Loucy (cell line): ENCODE measurements around the gene KCNMA1.

Source experiments
- EZH2phosphoT487 ChIP-seq: fragments of 200-600 bp; IDR thresholded peaks from 2 replicates; pipeline ENCODE4 v1.6.1; 2018; ENCODE audit warnings: antibody characterized with exemption, mild to moderate bottlenecking, moderate library complexity, borderline replicate concordance
- TF ChIP-seq, protein P1 (sequence below): fragments of 200-600 bp; sonication (generic); conservative IDR thresholded peaks from 2 replicates; pipeline ENCODE4 v1.5.1; 2014; ENCODE audit warnings: mild to moderate bottlenecking, antibody characterized with exemption, low read length

DNA sequence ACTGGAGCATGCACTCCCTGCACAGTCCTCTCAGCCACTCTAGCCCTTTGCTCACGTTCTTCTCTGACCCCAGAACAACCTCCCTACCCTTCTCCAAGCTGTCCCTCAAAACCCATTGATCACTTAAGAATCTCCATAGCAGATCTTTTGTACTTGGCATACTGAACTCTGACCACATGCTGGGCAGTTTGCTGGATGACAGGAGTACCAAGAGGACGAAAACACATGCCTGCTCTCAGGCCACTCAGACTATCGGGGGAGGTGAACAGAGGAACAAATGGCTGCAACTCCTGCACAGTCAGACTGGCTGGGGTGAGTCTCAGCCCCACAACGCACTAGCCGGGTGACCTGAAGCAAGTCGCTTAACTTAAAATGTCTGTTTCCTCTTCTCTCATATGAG, 52.7 kb downstream of the KCNMA1 start:
- TF ChIP-seq, protein P1, sequence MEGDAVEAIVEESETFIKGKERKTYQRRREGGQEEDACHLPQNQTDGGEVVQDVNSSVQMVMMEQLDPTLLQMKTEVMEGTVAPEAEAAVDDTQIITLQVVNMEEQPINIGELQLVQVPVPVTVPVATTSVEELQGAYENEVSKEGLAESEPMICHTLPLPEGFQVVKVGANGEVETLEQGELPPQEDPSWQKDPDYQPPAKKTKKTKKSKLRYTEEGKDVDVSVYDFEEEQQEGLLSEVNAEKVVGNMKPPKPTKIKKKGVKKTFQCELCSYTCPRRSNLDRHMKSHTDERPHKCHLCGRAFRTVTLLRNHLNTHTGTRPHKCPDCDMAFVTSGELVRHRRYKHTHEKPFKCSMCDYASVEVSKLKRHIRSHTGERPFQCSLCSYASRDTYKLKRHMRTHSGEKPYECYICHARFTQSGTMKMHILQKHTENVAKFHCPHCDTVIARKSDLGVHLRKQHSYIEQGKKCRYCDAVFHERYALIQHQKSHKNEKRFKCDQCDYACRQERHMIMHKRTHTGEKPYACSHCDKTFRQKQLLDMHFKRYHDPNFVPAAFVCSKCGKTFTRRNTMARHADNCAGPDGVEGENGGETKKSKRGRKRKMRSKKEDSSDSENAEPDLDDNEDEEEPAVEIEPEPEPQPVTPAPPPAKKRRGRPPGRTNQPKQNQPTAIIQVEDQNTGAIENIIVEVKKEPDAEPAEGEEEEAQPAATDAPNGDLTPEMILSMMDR: no peak
- TF ChIP-seq EZH2phosphoT487: no peak
